ENCODE data around the gene GLUL. TPM values are rescaled to one million over a fixed set of nuclear protein-coding genes. Genes with fewer than 3 reads are reported as not detected.
"Not testable (repeated sequence)": the region's sequence is repeated elsewhere in the genome, so short reads cannot be mapped to it uniquely, and the experiment has no call there.

GLUL gene
- total RNA-seq, 2 experiments from 2014 or later: 97.5 to 98.0 TPM

DNA sequence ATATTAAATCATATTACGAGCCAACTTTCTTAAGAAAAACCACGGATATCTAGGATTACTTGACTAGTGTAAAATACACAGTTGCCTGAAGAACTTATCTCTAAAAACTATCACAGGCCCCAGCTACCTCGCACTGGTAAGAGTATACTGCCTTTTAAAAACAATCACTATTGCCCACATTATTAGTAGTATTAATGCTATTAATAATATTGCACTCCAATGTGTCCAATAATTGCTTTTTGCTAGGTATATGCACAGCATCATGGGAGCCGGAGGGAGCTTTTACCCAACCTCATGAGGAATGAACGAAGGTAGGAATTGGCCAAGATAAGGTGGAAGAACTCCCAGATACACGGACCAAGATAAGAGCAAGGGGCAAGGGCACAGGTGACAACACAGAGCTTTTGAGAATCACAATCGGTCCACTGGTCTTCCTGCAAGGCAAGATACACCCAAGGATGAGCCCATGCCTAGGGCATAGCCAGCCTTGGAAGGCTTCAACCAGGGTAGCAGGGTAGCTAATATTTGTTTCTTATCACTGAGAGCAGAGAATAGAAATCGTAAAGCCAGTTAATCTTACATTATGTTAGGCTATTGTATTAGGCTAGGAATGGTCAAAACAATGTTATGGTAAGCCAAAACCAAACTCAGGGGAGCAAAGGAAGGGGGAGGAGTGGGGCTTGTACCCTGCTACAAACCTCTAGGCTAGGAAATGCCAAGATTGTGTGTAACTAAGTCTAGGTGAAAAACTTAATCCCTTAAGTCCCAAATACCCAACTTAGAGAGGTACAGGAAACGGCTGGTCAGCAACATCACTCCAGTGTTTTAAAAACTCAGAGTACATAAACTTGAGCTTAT lies 9.4 kb downstream of the GLUL start:
- Mint-ChIP-seq H3K27me3 (ENCODE audit: low read depth) (no peaks in the 10 kb centered on the region), H3K4me1 (ENCODE audit: low read depth) (no peaks in the 10 kb centered on the region), H3K9me3 (ENCODE audit: insufficient read depth) (no peaks in the 10 kb centered on the region), H3K27ac (no peak overlapping the region), H3K36me3 (ENCODE audit: low read depth) (peaks cover 45% of the 10 kb centered on the region), H3K4me3 (no peak overlapping the region)
- CTCF ChIA-PET: interaction anchor here (1.6 to 1.9 kb wide), 2 partner anchors 10 to 239 kb away, joined by 5 to 10 read pairs; partner anchors contain the start of gene GLUL
- DNase-seq (no peak), ATAC-seq (no peak)
- POLR2A ChIA-PET: no interaction called here

DNA sequence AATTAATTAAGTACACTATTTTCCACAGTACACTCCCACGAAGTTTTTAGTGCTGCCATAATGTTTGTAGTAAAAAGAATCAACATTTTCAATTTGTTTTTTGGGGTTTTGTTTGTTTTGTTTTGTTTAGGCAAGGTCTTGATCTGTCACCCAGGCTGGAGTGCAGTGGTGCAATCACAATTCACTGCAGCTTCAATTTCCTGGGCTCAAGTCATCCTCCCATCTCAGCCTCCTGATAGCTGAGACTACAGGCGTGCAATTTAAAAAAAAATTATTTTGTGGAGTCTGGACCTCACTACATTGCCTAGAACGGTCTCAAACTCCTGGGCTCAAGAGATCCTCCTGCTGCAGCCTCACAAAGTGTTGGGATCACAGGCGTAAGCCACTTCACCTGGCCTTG lies 11.4 kb downstream of the GLUL start:
- DNase-seq: no peak
- no peak overlapping the region for H3K4me3 Mint-ChIP-seq

DNA sequence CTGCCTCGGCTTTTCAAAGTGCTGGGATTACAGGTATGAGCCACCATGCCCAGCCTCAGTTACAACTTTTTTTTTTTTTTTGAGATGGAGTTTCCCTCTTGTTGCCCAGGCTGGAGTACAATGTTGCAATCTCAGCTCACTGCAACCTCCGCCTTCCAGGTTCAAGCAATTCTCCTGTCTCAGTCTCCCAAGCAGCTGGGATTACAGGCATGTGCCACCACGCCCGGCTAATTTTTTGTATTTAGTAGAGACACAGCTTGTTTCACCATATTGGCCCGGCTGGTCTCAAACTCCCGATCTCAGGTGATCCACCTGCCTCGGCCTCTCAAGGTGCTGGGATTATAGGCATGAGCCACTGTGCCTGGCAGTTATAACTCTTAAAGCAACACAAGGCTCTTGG lies 11.8 kb downstream of the GLUL start:
- POLR2A ChIA-PET: interaction anchor here (0.6 kb wide), 1 partner anchor 262 kb away, joined by 4 read pairs; no protein-coding TSS in a partner anchor
- not testable (repeated sequence) for H3K27me3 Mint-ChIP-seq (ENCODE audit: low read depth); H3K4me1 Mint-ChIP-seq (ENCODE audit: low read depth); DNase-seq; ATAC-seq; H3K4me3 Mint-ChIP-seq; H3K27ac Mint-ChIP-seq; H3K9me3 Mint-ChIP-seq (ENCODE audit: insufficient read depth)
- CTCF ChIA-PET: interaction anchor here (0.6 to 2.1 kb wide), 5 partner anchors 17 to 268 kb away, joined by 3 to 7 read pairs (median 4); no protein-coding TSS in a partner anchor
- peaks cover 24% of the 10 kb centered on the region for H3K36me3 Mint-ChIP-seq (ENCODE audit: low read depth)

More for the DNA sequence above, 11.4 kb downstream of the GLUL start:
- Mint-ChIP-seq H3K9me3 (ENCODE audit: insufficient read depth) (no peaks in the 10 kb centered on the region), H3K27ac (no peak overlapping the region), H3K27me3 (ENCODE audit: low read depth) (no peaks in the 10 kb centered on the region), H3K4me1 (ENCODE audit: low read depth) (no peaks in the 10 kb centered on the region), H3K36me3 (ENCODE audit: low read depth) (peaks cover 26% of the 10 kb centered on the region)
- ChIA-PET POLR2A (no interaction called here), CTCF (interaction anchor here (0.7 to 2.1 kb wide), 3 partner anchors 16 to 267 kb away, joined by 3 to 7 read pairs (median 4); no protein-coding TSS in a partner anchor)
- no peak for ATAC-seq

DNA sequence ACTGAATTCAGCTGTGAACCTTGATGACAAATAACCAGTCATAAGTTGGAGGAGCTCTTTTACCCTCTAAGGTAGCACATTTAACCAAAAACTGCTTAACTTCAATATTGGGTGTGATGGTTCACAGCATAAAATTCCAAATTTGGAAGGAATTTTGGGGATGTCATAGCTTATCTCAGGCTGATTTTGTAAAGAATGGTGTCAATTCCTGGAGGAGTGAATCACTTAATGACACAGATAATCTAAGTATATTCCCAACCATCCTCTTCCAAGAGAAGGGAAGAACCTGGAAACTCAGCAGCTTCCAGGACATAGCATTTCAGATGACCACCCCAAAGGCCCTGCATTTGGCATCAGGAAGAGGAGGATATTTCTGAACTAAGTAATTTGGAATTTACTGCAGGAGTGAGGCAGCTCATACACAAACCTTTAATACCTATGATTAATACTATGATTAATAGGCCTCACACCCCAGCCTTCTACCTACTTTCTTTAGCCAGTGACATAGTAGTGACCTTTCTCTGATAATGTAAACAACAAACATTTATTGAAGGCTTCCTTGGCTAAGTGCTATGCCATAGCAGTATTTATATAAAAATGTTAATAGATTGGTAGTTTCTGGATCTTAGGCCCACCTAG lies 14.5 kb downstream of the GLUL start:
- Mint-ChIP-seq H3K9me3 (ENCODE audit: insufficient read depth) (no peaks in the 10 kb centered on the region), H3K27me3 (ENCODE audit: low read depth) (peaks cover 1% of the 10 kb centered on the region), H3K36me3 (ENCODE audit: low read depth) (peaks cover 4% of the 10 kb centered on the region), H3K4me1 (ENCODE audit: low read depth) (peaks cover 1% of the 10 kb centered on the region), H3K27ac (no peak overlapping the region), H3K4me3 (no peak overlapping the region)
- ChIA-PET POLR2A (no interaction called here), CTCF (interaction anchor here (0.9 to 1.9 kb wide), 4 partner anchors 14 to 292 kb away, joined by 3 to 8 read pairs (median 4); no protein-coding TSS in a partner anchor)
- ATAC-seq (no peak), DNase-seq (no peak)

DNA sequence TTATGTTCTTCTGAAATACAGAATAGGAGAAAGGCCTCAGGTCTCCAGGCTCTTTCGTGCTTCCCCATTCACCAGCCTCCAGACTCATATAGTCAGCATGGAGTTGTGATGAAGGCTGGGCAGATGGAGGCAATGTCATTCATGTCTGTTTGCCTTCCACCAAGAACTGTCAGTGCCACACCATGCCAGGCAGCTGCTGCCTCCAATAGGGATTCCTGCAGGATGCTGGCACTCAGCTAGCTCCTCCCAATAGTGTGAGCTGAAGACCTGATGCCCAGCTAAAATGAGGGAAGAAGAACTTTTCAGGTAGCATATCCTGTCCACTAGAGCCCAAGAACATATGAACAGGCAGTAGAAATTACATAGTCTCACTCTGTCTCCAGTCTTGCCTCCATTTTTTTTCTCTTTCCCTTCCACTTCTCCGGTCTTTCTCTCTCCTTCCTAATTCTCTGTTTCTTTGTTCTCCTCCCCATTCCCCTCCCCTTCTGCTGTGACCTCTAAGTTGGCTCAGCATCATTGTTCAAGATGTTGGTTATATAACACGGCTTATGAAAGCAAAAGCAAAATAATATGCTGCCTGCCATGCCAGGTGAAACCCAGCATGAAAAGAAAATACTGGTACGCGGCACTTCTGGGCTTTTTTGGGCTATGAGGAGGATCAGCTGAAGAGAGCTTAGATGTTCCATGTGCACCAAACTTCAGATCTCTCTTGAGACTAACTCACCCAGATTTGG lies 17.3 kb downstream of the GLUL start:
- H3K4me1 Mint-ChIP-seq (ENCODE audit: low read depth): peaks cover 1% of the 10 kb centered on the region
- no peaks in the 10 kb centered on the region for H3K9me3 Mint-ChIP-seq (ENCODE audit: insufficient read depth)
- H3K4me3 Mint-ChIP-seq: no peak overlapping the region
- DNase-seq (no peak), ATAC-seq (no peak)
- ChIA-PET CTCF (interaction anchor here (1.2 kb wide), 1 partner anchor 10 kb away, joined by 3 read pairs; no protein-coding TSS in a partner anchor), POLR2A (no interaction called here)
- H3K27me3 Mint-ChIP-seq (ENCODE audit: low read depth): peaks cover 1% of the 10 kb centered on the region
- H3K27ac Mint-ChIP-seq: no peak overlapping the region
- no peaks in the 10 kb centered on the region for H3K36me3 Mint-ChIP-seq (ENCODE audit: low read depth)

DNA sequence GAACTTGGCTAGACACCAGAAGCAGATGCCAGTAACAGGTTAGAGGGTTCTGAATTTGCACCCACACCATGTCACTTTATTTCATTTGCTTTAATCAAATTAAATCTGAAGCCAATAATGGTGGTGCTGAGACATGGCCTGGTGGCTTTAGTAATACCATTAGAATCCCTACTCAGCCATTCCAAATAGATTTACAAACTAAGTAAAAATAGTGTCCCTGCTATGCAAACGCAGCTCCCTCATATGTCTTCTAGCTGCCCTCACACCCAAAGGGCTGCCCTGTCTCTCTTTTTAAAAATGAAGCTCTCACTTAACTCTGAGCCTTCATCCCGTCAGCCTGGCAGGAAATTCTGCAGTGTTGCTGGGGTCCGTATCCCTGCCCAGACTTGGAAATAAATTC lies 21.1 kb downstream of the GLUL start:
- CTCF ChIA-PET: interaction anchor here (1.3 kb wide), 1 partner anchor 289 kb away, joined by 3 read pairs; no protein-coding TSS in a partner anchor
- no peak overlapping the region for H3K27ac Mint-ChIP-seq
- peaks cover 10% of the 10 kb centered on the region for H3K27me3 Mint-ChIP-seq (ENCODE audit: low read depth)
- H3K4me1 Mint-ChIP-seq (ENCODE audit: low read depth): peaks cover 1% of the 10 kb centered on the region
- ATAC-seq (no peak), DNase-seq (no peak)
- no peaks in the 10 kb centered on the region for H3K9me3 Mint-ChIP-seq (ENCODE audit: insufficient read depth)
- H3K4me3 Mint-ChIP-seq: no peak overlapping the region
- no peaks in the 10 kb centered on the region for H3K36me3 Mint-ChIP-seq (ENCODE audit: low read depth)
- POLR2A ChIA-PET: interaction anchor here (0.7 kb wide), 1 partner anchor 8 kb away, joined by 5 read pairs; no protein-coding TSS in a partner anchor

DNA sequence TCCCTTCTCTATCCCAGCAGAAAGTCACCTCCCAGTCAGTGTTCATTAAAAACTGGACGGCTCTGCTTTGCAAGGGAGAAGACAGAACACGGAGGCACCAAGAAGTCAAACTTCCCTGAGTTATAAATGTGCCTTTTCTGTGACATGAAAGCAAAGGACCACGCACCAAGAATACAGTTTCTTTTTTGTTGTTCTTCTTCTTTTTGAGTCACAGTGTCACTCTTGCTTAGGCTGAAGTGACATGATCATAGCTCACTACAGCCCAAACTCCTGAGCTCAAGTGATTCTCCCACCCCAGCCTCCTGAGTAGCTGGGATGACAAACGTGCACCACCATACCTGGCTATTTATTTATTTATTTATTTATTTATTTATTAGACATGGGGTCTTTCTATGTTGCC lies 22.7 kb downstream of the GLUL start:
- CTCF ChIA-PET: no interaction called here
- ATAC-seq (no peak), DNase-seq (no peak)
- Mint-ChIP-seq H3K36me3 (ENCODE audit: low read depth) (no peaks in the 10 kb centered on the region), H3K4me3 (no peak overlapping the region), H3K9me3 (ENCODE audit: insufficient read depth) (no peaks in the 10 kb centered on the region), H3K4me1 (ENCODE audit: low read depth) (no peaks in the 10 kb centered on the region), H3K27ac (no peak overlapping the region), H3K27me3 (ENCODE audit: low read depth) (peaks cover 11% of the 10 kb centered on the region)
- POLR2A ChIA-PET: no interaction called here

DNA sequence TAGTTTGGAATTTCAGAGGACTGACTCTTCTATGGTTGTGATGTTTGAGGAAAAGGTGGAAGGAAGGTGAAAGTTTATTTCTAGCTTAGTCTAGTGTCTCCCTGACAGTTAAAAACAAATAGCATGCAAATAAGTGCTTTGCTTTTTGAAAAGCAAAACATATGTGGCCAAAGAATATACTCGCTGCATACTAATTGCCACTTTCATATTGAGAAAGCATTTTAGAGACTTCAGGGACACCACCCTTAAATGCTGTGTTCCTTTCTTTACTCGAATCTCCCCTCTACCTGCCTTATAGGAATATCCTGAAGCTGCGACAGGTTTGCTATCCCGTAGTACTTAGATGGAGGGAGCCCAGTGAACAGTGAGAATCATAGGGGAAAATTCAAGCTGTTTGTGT lies 23.2 kb downstream of the GLUL start:
- H3K27me3 Mint-ChIP-seq (ENCODE audit: low read depth): peaks cover 11% of the 10 kb centered on the region
- H3K4me1 Mint-ChIP-seq (ENCODE audit: low read depth): no peaks in the 10 kb centered on the region
- H3K4me3 Mint-ChIP-seq: no peak overlapping the region
- no peaks in the 10 kb centered on the region for H3K36me3 Mint-ChIP-seq (ENCODE audit: low read depth)
- no peak overlapping the region for H3K27ac Mint-ChIP-seq
- DNase-seq: no peak
- ChIA-PET CTCF (no interaction called here), POLR2A (no interaction called here)
- ATAC-seq: no peak
- no peaks in the 10 kb centered on the region for H3K9me3 Mint-ChIP-seq (ENCODE audit: insufficient read depth)

DNA sequence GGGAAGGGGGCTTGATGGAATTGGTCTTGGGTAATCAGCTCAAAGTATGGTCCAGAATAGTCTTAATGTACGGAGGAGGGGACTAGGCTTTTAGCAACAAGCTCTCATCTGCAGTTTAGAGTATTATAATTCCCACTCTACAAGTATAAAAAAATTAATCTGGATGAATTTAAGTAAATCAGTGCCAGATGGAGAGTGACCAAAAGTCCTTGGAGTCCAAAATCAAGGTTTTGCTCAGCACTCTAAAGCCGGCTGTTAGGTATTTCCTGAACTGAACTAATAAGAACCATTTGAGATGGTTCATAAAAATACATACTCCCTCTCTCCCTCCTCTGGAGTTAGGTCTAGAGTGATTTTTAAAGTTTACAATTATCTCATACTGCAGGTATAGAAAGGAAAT lies 23.7 kb downstream of the GLUL start:
- H3K9me3 Mint-ChIP-seq (ENCODE audit: insufficient read depth): no peaks in the 10 kb centered on the region
- ChIA-PET CTCF (no interaction called here), POLR2A (no interaction called here)
- peaks cover 11% of the 10 kb centered on the region for H3K27me3 Mint-ChIP-seq (ENCODE audit: low read depth)
- ATAC-seq (no peak), DNase-seq (no peak)
- H3K4me3 Mint-ChIP-seq: no peak overlapping the region
- no peak overlapping the region for H3K27ac Mint-ChIP-seq
- H3K36me3 Mint-ChIP-seq (ENCODE audit: low read depth): no peaks in the 10 kb centered on the region
- no peaks in the 10 kb centered on the region for H3K4me1 Mint-ChIP-seq (ENCODE audit: low read depth)

DNA sequence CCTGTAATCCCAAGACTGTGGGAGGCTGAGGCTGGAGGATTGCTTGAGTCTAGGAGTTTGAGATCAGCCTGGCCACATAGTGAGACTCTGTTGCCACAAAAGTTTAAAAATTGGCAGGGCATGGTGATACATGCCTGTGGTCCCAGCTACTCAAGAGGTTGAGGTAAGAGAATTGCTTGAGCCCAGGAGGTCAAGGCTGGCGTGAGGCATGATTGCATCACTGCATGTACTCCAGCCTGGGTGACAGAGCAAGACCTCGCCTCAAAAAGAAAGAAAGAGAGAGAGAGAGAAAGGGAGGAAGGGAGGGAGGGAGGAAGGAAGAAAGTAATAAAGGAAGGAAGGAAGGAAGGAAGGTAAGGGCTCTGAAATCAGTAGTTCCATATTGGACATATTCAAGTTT lies 25.0 kb downstream of the GLUL start:
- no peaks in the 10 kb centered on the region for H3K9me3 Mint-ChIP-seq (ENCODE audit: insufficient read depth)
- ATAC-seq (no peak), DNase-seq (no peak)
- no peaks in the 10 kb centered on the region for H3K4me1 Mint-ChIP-seq (ENCODE audit: low read depth)
- no peak overlapping the region for H3K27ac Mint-ChIP-seq
- no peak overlapping the region for H3K4me3 Mint-ChIP-seq
- POLR2A ChIA-PET: no interaction called here
- CTCF ChIA-PET: interaction anchor here (1.4 kb wide), 1 partner anchor 223 kb away, joined by 5 read pairs; no protein-coding TSS in a partner anchor
- peaks cover 11% of the 10 kb centered on the region for H3K27me3 Mint-ChIP-seq (ENCODE audit: low read depth)
- H3K36me3 Mint-ChIP-seq (ENCODE audit: low read depth): no peaks in the 10 kb centered on the region

DNA sequence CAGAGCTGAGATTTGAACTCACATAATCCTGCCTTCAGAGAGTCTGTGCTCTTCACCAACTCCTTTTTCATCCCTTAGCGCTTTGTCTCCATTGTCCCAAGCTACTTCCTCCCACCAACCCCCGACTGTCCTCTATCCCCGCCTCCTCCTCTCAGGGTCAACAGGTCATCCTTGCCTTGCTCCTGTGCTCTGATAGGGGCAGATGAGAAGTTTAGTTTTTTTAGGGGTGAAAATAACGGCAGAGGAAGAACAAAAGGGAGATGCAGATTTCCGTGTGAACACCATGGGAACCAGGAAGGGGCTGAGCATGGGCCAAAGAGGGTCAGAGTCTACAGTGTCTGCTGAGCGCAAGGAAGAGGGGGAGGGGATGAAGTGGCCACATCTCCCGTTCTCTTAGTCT lies 31.9 kb downstream of the GLUL start:
- no peak for DNase-seq
- H3K27ac Mint-ChIP-seq: no peak overlapping the region
- H3K4me3 Mint-ChIP-seq: no peak overlapping the region
- no peaks in the 10 kb centered on the region for H3K36me3 Mint-ChIP-seq (ENCODE audit: low read depth)
- H3K4me1 Mint-ChIP-seq (ENCODE audit: low read depth): no peaks in the 10 kb centered on the region
- POLR2A ChIA-PET: no interaction called here
- no peaks in the 10 kb centered on the region for H3K27me3 Mint-ChIP-seq (ENCODE audit: low read depth)
- CTCF ChIA-PET: no interaction called here
- ATAC-seq: no peak
- H3K9me3 Mint-ChIP-seq (ENCODE audit: insufficient read depth): no peaks in the 10 kb centered on the region

DNA sequence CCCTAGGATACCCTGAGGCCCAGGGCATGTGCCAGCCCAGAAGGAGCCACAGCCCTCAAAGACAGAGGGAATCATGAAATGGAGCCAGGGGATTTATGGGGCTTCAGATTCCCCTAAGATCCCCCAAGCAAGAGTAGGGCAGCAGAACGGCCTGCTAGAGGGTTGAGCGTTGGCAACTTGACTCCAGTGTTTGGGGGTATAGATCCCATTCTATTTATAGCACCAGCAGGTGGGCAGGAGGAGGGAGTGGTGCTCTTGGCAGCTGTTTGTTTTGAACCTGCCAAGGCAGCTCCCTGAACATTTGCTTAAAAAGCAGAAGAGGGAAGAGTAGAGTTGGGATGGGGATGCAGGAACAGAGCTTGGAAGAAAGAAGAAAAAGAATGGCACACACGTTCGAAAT lies 33.7 kb downstream of the GLUL start:
- H3K27me3 Mint-ChIP-seq (ENCODE audit: low read depth): no peaks in the 10 kb centered on the region
- H3K4me1 Mint-ChIP-seq (ENCODE audit: low read depth): no peaks in the 10 kb centered on the region
- no peak overlapping the region for H3K27ac Mint-ChIP-seq
- ATAC-seq (no peak), DNase-seq (no peak)
- no peak overlapping the region for H3K4me3 Mint-ChIP-seq
- ChIA-PET POLR2A (no interaction called here), CTCF (no interaction called here)
- no peaks in the 10 kb centered on the region for H3K9me3 Mint-ChIP-seq (ENCODE audit: insufficient read depth)
- no peaks in the 10 kb centered on the region for H3K36me3 Mint-ChIP-seq (ENCODE audit: low read depth)
